ENCODE measurements around the gene RYK. TPM values are rescaled to one million over a fixed set of nuclear protein-coding genes. Genes with fewer than 3 reads are reported as not detected.
A peak's percentile ranks its signal among the peaks of the same experiment; 100 is the strongest.

The RYK gene
- total RNA-seq, 1 donor from 2014 or later = 59.2 TPM

GRCh38 chr3:134134698-134135415, 115.8 kb downstream of the RYK start:
- DNase-seq (ENCODE audit: extremely low spot score, unreplicated experiment) = no peak
- no peaks in the 10 kb centered on the region for H3K27me3 Mint-ChIP-seq
- no peak overlapping the region for H3K27ac Mint-ChIP-seq
- H3K36me3 Mint-ChIP-seq = peaks cover 23% of the 10 kb centered on the region
- no peak for TF ChIP-seq CTCF (conservative IDR thresholded peaks at IDR 0.05)
- peaks cover 17% of the 10 kb centered on the region for H3K9me3 Mint-ChIP-seq
- no peak overlapping the region for H3K4me3 Mint-ChIP-seq
- H3K4me1 Mint-ChIP-seq (ENCODE audit: unreplicated experiment) = no peaks in the 10 kb centered on the region

- Mint-ChIP-seq H3K27me3 (no peaks in the 10 kb centered on the region), H3K36me3 (peaks cover 25% of the 10 kb centered on the region), H3K4me3 (no peak overlapping the region), H3K4me1 (ENCODE audit: unreplicated experiment) (no peaks in the 10 kb centered on the region), H3K9me3 (peaks cover 17% of the 10 kb centered on the region), H3K27ac (no peak overlapping the region)
- no peak for DNase-seq (ENCODE audit: extremely low spot score, unreplicated experiment)
- TF ChIP-seq CTCF (conservative IDR thresholded peaks at IDR 0.05) = no peak
Observed at GRCh38 chr3:134134240-134134639, 116.4 kb downstream of the RYK start.

GRCh38 chr3:134132961-134133360, 117.7 kb downstream of the RYK start:
- Mint-ChIP-seq H3K27me3 (no peaks in the 10 kb centered on the region), H3K4me1 (ENCODE audit: unreplicated experiment) (no peaks in the 10 kb centered on the region), H3K4me3 (no peak overlapping the region), H3K27ac (no peak overlapping the region), H3K9me3 (peaks cover 13% of the 10 kb centered on the region), H3K36me3 (peaks cover 21% of the 10 kb centered on the region)
- no peak for DNase-seq (ENCODE audit: extremely low spot score, unreplicated experiment)
- no peak for TF ChIP-seq CTCF (conservative IDR thresholded peaks at IDR 0.05)

GRCh38 chr3:134126153-134126552, 124.5 kb downstream of the RYK start:
- DNase-seq (ENCODE audit: extremely low spot score, unreplicated experiment) = no peak
- H3K4me1 Mint-ChIP-seq (ENCODE audit: unreplicated experiment) = no peaks in the 10 kb centered on the region
- H3K4me3 Mint-ChIP-seq = no peak overlapping the region
- TF ChIP-seq CTCF (conservative IDR thresholded peaks at IDR 0.05) = peak; percentile 18
- no peaks in the 10 kb centered on the region for H3K27me3 Mint-ChIP-seq
- peaks cover 28% of the 10 kb centered on the region for H3K36me3 Mint-ChIP-seq
- H3K9me3 Mint-ChIP-seq = peaks cover 14% of the 10 kb centered on the region
- H3K27ac Mint-ChIP-seq = no peak overlapping the region

- H3K4me3 Mint-ChIP-seq = no peak overlapping the region
- TF ChIP-seq CTCF (conservative IDR thresholded peaks at IDR 0.05) = no peak
- H3K27me3 Mint-ChIP-seq = no peaks in the 10 kb centered on the region
- no peak for DNase-seq (ENCODE audit: extremely low spot score, unreplicated experiment)
- H3K9me3 Mint-ChIP-seq = peaks cover 12% of the 10 kb centered on the region
- H3K27ac Mint-ChIP-seq = no peak overlapping the region
- no peaks in the 10 kb centered on the region for H3K4me1 Mint-ChIP-seq (ENCODE audit: unreplicated experiment)
- peaks cover 11% of the 10 kb centered on the region for H3K36me3 Mint-ChIP-seq
Observed at GRCh38 chr3:134114726-134115125, 135.9 kb downstream of the RYK start.
